GM18951 (cell line): ENCODE measurements around the gene COPRS.

Source experiments
- POLR2A ChIP-seq: IDR thresholded peaks from 4 replicates; pipeline ENCODE4 v1.6.1; 2011; ENCODE audit warnings: mild to moderate bottlenecking; ENCODE audit not compliant: insufficient read length, insufficient read depth; ENCODE audit errors: extremely low read depth
- in situ Hi-C: fragments of 300-500 bp; cut with MboI; formaldehyde crosslinking; loops from one replicate; pipeline ENCODE4 v1.12.0; 2022; ENCODE audit warnings: low sequenced_read_pairs, mixed read lengths, inconsistent platforms; ENCODE audit not compliant: unreplicated experiment

COPRS gene, protein sequence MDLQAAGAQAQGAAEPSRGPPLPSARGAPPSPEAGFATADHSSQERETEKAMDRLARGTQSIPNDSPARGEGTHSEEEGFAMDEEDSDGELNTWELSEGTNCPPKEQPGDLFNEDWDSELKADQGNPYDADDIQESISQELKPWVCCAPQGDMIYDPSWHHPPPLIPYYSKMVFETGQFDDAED

DNA sequence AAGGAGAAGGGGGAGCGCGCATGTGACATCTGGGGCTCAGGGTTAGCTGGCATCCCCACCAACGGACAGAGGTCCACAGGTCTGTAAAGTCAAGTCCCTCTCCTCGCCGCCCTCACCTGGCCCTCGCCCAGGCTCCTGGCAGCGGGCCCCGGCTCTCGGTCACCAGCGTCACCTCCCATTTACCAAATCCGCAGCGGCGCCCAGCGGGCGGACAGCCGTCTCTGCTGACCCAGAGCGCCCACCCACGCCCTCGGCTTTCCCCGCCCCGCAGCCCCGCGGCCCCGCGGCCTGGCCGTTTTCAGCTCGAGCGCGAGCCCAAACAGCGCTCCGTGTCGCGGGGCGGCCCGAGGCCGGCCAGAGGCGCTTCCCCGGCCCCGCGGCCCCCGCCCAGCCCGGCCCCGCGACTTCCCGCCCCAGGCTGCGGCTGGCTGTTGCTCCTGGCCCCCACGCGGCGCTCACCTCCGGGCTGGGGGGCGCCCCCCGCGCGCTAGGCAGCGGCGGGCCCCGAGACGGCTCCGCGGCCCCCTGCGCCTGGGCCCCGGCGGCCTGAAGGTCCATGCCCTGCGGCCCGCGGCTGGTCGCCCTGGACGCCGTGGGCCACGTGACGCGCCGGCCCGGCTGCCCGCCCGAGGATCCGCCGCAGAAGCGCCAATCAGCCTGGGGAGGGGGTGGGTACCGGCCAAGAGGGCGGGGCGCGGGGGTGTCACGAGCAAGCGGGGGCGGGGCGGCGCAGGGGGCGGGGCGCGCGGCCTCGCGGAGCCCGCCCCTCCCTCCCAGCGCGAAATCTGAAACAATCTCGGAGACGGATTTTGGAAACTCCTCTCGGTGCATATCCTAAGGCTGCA lies at the start of gene COPRS:
TSS of gene COPRS (minus strand) at position 603 of the 845 bp plus-strand sequence. CDS start at position 558, 45 bp downstream.
- in situ Hi-C loops = no loop called here

GRCh38 chr17:31908386-31908785 lies 49.3 kb upstream of the COPRS start:
- in situ Hi-C loops = no loop called here
- TF ChIP-seq POLR2A = no peak

More for the DNA sequence above, at the start of gene COPRS:
- peak; percentile 64 for TF ChIP-seq POLR2A

DNA sequence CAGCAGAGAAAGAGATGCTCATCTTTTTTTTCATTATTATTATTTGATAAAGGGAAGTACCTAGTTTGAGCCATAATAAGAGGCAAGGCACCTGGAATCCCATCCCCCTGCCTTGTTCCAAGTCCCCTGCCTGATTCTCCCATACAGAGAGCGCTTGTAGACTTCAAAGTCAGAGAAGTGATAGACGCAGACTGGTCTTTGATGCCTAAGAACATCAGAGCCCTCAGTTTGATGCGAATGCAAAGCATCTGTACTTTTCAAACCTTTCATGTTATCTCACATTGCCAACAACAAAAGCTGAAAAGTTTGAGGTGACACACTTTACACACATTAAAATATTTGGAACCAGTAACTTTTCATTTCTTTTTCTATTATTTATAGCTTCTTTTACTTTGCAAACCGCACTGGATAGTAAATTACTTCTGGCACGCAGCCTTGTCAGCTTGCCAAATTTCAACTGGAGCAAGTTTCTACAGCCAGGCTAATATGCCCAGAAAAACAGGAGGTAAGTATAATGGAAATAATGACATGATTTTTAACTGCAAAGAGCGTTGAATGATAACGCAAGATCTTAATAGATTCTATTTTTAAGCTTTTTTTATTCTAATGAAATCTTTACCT lies 48.4 kb upstream of the COPRS start:
- TF ChIP-seq POLR2A = no peak
- in situ Hi-C loops = no loop called here

- no peak for TF ChIP-seq POLR2A
- in situ Hi-C loops = no loop called here
These were observed 44.4 kb upstream of the COPRS start for GRCh38 chr17:31903401-31903800.

DNA sequence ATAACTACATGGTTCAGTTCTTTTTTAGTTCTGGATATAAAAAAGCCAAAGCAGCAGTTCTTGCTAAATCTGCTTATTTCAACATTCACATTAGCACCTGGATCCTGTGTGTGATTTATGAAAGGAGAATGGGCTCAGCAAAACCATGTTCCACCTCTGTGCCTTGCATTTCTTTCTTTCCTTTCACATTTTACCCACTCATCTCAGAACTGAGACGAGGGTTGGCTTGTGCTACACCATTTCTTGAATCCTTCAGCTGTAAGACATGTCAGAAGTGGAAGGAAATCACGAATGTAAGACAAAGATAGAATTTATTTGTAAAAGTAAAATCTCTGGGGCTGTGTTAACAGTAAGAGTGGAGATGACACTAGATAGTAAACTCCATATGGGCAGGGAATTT lies 43.6 kb upstream of the COPRS start:
- no peak for TF ChIP-seq POLR2A
- in situ Hi-C loops = no loop called here

- TF ChIP-seq POLR2A = no peak
- in situ Hi-C loops = no loop called here
These were observed 41.8 kb upstream of the COPRS start for GRCh38 chr17:31900877-31901276.

DNA sequence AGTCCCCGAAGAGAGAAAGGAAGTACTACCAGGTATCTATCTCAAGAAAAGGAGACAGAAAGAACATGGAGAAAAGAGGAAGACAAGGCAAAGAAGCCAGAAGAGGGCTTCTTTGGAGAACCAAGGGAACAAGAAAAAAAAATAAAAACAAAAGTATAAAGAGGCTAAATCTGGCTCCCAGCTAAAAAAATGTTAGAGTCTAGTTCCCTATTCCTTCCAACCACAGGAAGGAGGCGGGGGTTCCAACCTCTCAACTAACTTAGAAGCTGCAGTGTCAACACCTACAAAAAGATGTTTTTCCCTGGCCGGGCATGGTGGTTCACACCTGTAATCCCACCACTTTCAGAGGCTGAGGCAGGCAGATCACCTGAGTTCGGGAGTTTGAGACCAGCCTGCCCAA lies 29.1 kb upstream of the COPRS start:
- TF ChIP-seq POLR2A = no peak
- in situ Hi-C loops = no loop called here

- no peak for TF ChIP-seq POLR2A
- in situ Hi-C loops = no loop called here
These were observed 23.5 kb upstream of the COPRS start for GRCh38 chr17:31882571-31882970.

GRCh38 chr17:31880311-31880710 lies 21.3 kb upstream of the COPRS start:
- in situ Hi-C loops = no loop called here
- no peak for TF ChIP-seq POLR2A

- no peak for TF ChIP-seq POLR2A
- in situ Hi-C loops = no loop called here
These were observed 19.6 kb upstream of the COPRS start for GRCh38 chr17:31878703-31879073.

DNA sequence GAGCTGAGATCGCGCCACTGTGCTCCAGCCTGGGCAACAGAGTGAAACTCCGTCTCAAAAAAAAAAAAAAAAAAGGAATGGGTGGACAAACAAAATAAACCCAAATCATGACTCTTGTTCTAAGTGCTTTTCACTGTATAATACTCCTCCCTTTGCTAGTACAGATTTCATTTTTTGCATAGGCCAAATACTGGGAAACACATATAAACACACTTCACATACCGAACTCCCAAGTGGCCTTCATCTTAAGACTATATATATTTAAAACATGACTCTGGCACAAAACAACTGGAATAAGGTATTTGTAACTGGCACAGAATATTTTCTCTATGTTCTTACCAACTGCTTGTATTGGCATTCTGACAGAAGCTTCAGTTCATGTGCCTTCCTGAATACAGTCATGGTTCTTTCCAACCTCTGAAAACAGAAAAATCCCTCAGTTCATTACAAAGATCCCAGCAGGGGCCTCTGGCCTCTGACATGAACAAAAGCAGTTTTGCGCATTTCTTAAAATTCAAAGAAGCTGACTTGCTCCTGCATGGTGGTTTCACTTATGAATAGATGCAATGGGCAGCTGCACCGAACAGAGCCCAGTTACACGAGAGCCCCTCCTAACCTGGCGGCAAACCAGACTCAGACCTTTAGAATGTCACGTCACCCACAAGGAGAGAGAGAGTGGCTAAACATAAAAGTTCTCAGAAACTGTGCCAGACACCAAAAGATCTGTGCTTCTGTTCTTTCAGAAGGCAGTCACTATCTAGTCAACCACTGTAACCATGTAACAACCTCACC lies 19.1 kb upstream of the COPRS start:
- in situ Hi-C loops = no loop called here
- TF ChIP-seq POLR2A = no peak

DNA sequence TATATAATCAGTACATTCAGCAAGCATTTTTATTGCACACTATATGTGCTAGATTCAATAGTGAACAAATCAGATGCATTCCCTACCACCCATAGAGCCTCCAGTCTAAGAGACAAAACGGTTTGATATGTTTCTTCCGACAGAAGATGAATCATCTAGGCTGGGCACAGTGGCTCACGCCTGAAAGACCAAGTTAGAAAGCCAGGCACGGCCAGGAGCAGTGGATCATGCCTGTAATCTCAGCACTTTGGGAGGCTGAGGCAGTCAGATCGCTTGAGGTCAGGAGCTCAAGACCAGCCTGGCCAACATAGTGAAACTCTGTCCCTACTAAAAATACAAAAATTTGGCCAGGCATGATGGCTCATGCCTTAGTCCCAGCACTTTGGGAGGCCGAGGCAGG lies 18.3 kb upstream of the COPRS start:
- TF ChIP-seq POLR2A = no peak
- in situ Hi-C loops = no loop called here

DNA sequence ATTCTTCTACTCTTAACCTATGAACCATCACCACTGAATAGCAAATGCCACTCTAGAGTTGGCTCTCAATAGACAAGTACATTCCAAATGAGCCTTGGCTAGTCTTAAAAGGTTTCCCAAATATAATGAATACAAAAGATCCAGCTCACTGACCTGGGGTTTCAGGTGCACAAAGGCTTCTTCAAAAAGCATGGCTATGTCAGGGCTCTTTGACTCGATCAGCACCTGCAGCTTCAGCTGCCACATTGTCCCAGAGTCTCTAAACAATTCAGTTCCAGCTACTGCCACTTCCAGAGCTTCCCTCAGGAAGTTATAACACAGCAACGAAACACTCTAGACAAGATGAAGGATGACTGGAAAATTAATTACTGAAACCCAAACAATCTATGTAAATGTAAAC lies 16.0 kb upstream of the COPRS start:
- no peak for TF ChIP-seq POLR2A
- in situ Hi-C loops = no loop called here
